Spleen (tissue), 11 donors: ENCODE measurements around the gene KRT83. TPM values are rescaled to one million over a fixed set of nuclear protein-coding genes. Genes with fewer than 3 reads are reported as not detected.
A peak's percentile ranks its signal among the peaks of the same experiment; 100 is the strongest.
"Not testable (repeated sequence)": the region's sequence is repeated elsewhere in the genome, so short reads cannot be mapped to it uniquely, and the experiment has no call there.

Experiments used
- DNase-seq: peaks from one replicate; pipeline ENCODE4 v3.0.0-alpha.2; 2020
- H3K27ac ChIP-seq, 8 donors: fragments of 200-600 bp; sonication (generic) in 7 of 8; 1 replicate in 4 of 8; 2 replicates in 4 of 8; pipeline versions ENCODE4 v1.5.0 to v1.8.0; 2016 to 2021; ENCODE audit warnings: inconsistent platforms in 4 of 8, mild to moderate bottlenecking in 4 of 8, moderate library complexity in 1 of 8
- H3K27me3 ChIP-seq, 7 donors: fragments of 200-600 bp; sonication (generic) in 6 of 7; replicated peaks in 1 of 7; 1 replicate in 4 of 7; 2 replicates in 3 of 7; pipeline versions ENCODE4 v1.5.0 to v1.8.0; 2016 to 2021; ENCODE audit warnings: inconsistent platforms in 3 of 7, mild to moderate bottlenecking in 1 of 7
- H3K36me3 ChIP-seq, 6 donors: fragments of 200-600 bp; sonication (generic) in 5 of 6; 1 replicate in 4 of 6; 2 replicates in 2 of 6; pipeline versions ENCODE4 v1.5.0 to v1.8.0; 2016 to 2021; ENCODE audit warnings: inconsistent platforms in 2 of 6
- H3K4me1 ChIP-seq, 6 donors: fragments of 200-600 bp; sonication (generic) in 5 of 6; 1 replicate in 3 of 6; 2 replicates in 3 of 6; pipeline versions ENCODE4 v1.5.0 to v1.8.0; 2016 to 2021; ENCODE audit warnings: inconsistent platforms in 3 of 6
- H3K4me3 ChIP-seq, 8 donors: fragments of 200-600 bp; sonication (generic) in 7 of 8; 1 replicate in 4 of 8; 2 replicates in 4 of 8; pipeline versions ENCODE4 v1.5.0 to v1.8.0; 2016 to 2021; ENCODE audit warnings: inconsistent platforms in 4 of 8, mild to moderate bottlenecking in 4 of 8, moderate library complexity in 2 of 8
- H3K9me3 ChIP-seq, 8 donors: fragments of 200-600 bp; sonication (generic) in 7 of 8; 1 replicate in 4 of 8; 2 replicates in 4 of 8; pipeline versions ENCODE4 v1.5.0 to v1.8.0; 2016 to 2021; ENCODE audit warnings: inconsistent platforms in 4 of 8
- POLR2A ChIP-seq, 3 donors: fragments of 450-650 bp; IDR thresholded peaks; one replicate each; pipeline ENCODE4 v1.5.1; 2017; ENCODE audit warnings: antibody characterized with exemption in 3 of 3, mild to moderate bottlenecking in 1 of 3
- POLR2AphosphoS5 ChIP-seq, 3 donors: sonication (generic); formaldehyde crosslinking; IDR thresholded peaks; one replicate each; pipeline ENCODE4 v1.5.1; 2017; ENCODE audit warnings: antibody characterized with exemption in 3 of 3
- WGBS, 5 donors: extraction: QIAGEN DNeasy Blood & Tissue Kit in 3 of 5; methylation state at CpG; one replicate each; pipeline versions ENCODE4 v1.1.5 to v1.1.7; 2013 to 2018; 5-methylcytosine and 5-hydroxymethylcytosine counted together
- intact Hi-C: fragments of 100-400 bp; cut with DNase I; formaldehyde crosslinking; loops from one replicate; pipeline ENCODE4 v1.15.0; 2023; ENCODE audit warnings: low total_unique reads
- polyA plus RNA-seq, 3 donors: library from polyadenylated mRNA; stranded (reverse); fragments of 200-250 nt; gene quantifications; one replicate each; pipeline ENCODE4 v1.2.1, GENCODE V29; 2013
- total RNA-seq, 7 donors: library from RNA; depleted of rRNA in 3 of 7; stranded (reverse); fragments of >200 nt in 3 of 7; fragmentation: NEBNext Ultra II Directional in 4 of 7; extraction: Animal tissue kit (Norgen Biotek cat#: 25700) in 4 of 7; gene quantifications; one replicate each; pipeline versions ENCODE4 v1.1.0 to v1.2.1, GENCODE V29; 2016 to 2021
- TF ChIP-seq, protein P1 (sequence below), 11 experiments: fragments of 200-600 bp in 7 of 11; fragments of 450-650 bp in 4 of 11; sonication (generic) in 4 of 11; IDR thresholded peaks in 8 of 11; conservative IDR thresholded peaks in 3 of 11; 1 replicate in 7 of 11; 2 replicates in 4 of 11; pipeline versions ENCODE4 v1.4.0 to v1.8.0; 2016 to 2021; ENCODE audit warnings: antibody characterized with exemption in 11 of 11, inconsistent platforms in 4 of 11, mild to moderate bottlenecking in 1 of 11
- donor health status: healthy with polysubstance abuse.
- donor health status: DM: no; HTN: no; CAD: no; lungs with moderate emphysema.
- donor health status: DM: no; HTN: no; CAD: no.
- donor health status: Bipolar disorder and iron deficiency.
- donor health status: healthy.
- donor health status: DM: no; HTN: no; CAD: no.
- donor health status: DM: yes; HTN: yes; CAD: no.

KRT83 gene
- total and polyA plus RNA-seq, 10 donors: not detected

- Histone ChIP-seq H3K9me3 (no peaks in the 10 kb centered on the region), H3K4me3 (no peak overlapping the region), H3K36me3 (no peaks in the 10 kb centered on the region), H3K27me3 (peaks cover 0 to 41% (median 6%) of the 10 kb centered on the region in 7 donors), H3K4me1 (no peaks in the 10 kb centered on the region), H3K27ac (no peak overlapping the region)
- intact Hi-C loops: no loop called here
- DNase-seq: no peak
- TF ChIP-seq, protein P1, sequence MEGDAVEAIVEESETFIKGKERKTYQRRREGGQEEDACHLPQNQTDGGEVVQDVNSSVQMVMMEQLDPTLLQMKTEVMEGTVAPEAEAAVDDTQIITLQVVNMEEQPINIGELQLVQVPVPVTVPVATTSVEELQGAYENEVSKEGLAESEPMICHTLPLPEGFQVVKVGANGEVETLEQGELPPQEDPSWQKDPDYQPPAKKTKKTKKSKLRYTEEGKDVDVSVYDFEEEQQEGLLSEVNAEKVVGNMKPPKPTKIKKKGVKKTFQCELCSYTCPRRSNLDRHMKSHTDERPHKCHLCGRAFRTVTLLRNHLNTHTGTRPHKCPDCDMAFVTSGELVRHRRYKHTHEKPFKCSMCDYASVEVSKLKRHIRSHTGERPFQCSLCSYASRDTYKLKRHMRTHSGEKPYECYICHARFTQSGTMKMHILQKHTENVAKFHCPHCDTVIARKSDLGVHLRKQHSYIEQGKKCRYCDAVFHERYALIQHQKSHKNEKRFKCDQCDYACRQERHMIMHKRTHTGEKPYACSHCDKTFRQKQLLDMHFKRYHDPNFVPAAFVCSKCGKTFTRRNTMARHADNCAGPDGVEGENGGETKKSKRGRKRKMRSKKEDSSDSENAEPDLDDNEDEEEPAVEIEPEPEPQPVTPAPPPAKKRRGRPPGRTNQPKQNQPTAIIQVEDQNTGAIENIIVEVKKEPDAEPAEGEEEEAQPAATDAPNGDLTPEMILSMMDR (IDR thresholded peaks at IDR 0.05 in 8 of 11, conservative IDR thresholded peaks at IDR 0.05 in 3 of 11): no peak
- no peak for TF ChIP-seq POLR2AphosphoS5 (IDR thresholded peaks at IDR 0.05)
- TF ChIP-seq POLR2A (IDR thresholded peaks at IDR 0.05): no peak
- WGBS, 5 donors: 83 to 95% (median 88%) methylated on average over 11 of the region's 11 CpGs
These were observed 4.5 kb downstream of the KRT83 start for GRCh38 chr12:52316701-52317100.

GRCh38 chr12:52316290-52316689 is 4.9 kb downstream of the KRT83 start:
- TF ChIP-seq, protein P1 (IDR thresholded peaks at IDR 0.05 in 8 of 11, conservative IDR thresholded peaks at IDR 0.05 in 3 of 11): no peak
- no peak for TF ChIP-seq POLR2A (IDR thresholded peaks at IDR 0.05)
- no peak for TF ChIP-seq POLR2AphosphoS5 (IDR thresholded peaks at IDR 0.05)
- H3K4me3 ChIP-seq: no peak overlapping the region
- no peaks in the 10 kb centered on the region for H3K4me1 ChIP-seq
- no peaks in the 10 kb centered on the region for H3K36me3 ChIP-seq
- peaks cover 0 to 40% (median 2%) of the 10 kb centered on the region in 7 donors for H3K27me3 ChIP-seq
- intact Hi-C loops: no loop called here
- H3K27ac ChIP-seq: no peak overlapping the region
- no peak for DNase-seq
- H3K9me3 ChIP-seq: no peaks in the 10 kb centered on the region
- WGBS, 5 donors: 74 to 95% (median 86%) methylated on average over 9 of the region's 9 CpGs

DNA sequence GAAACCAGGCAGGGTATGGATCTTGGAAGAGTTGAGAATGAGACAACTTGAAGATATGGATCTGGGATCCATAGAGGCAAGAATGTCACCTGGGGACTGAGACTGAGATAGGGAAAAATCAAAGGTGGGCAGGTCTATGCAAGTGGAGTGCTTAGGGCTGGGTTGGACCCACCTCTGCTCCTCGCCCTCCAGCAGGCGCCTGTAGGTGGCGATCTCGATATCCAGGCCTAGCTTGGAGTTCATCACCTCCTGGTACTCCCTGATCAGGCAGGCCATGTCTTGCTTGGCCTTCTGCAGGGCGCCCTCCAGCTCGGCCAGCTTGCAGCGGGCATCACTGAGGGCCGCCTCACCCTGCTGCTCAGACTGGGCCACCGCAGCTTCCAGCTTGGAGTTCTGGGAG is 5.5 kb downstream of the KRT83 start:
- 53 to 66% (median 65%) methylated on average over 9 of the region's 9 CpGs for WGBS, 5 donors
- H3K36me3 ChIP-seq, H3K27ac ChIP-seq, H3K4me1 ChIP-seq, H3K9me3 ChIP-seq, intact Hi-C loops, DNase-seq, H3K4me3 ChIP-seq: not testable (repeated sequence)
- TF ChIP-seq, protein P1 (IDR thresholded peaks at IDR 0.05 in 8 of 11, conservative IDR thresholded peaks at IDR 0.05 in 3 of 11): peak in 1 of 11 experiments; percentile 11
- peaks cover 0 to 40% (median 0%) of the 10 kb centered on the region in 7 donors for H3K27me3 ChIP-seq

GRCh38 chr12:52314511-52314910 is 6.7 kb downstream of the KRT83 start:
- no peaks in the 10 kb centered on the region for H3K36me3 ChIP-seq
- H3K9me3 ChIP-seq: no peaks in the 10 kb centered on the region
- DNase-seq: no peak
- H3K27ac ChIP-seq: no peak overlapping the region
- WGBS, 5 donors: 72 to 87% (median 83%) methylated on average over 4 to 13 of the region's 13 CpGs
- H3K4me3 ChIP-seq: no peak overlapping the region
- intact Hi-C loops: no loop called here
- TF ChIP-seq, protein P1 (IDR thresholded peaks at IDR 0.05 in 8 of 11, conservative IDR thresholded peaks at IDR 0.05 in 3 of 11): no peak
- TF ChIP-seq POLR2AphosphoS5 (IDR thresholded peaks at IDR 0.05) (no peak), POLR2A (IDR thresholded peaks at IDR 0.05) (no peak)
- no peaks in the 10 kb centered on the region for H3K4me1 ChIP-seq
- peaks cover 0 to 42% (median 1%) of the 10 kb centered on the region in 7 donors for H3K27me3 ChIP-seq
